OCI-LY3 (cell line): ENCODE measurements around the gene BAHD1.

Source experiments
- EZH2phosphoT487 ChIP-seq: fragments of 200-600 bp; shearing (Covaris generic); IDR thresholded peaks from 2 replicates; pipeline ENCODE4 v1.6.1; 2018; ENCODE audit warnings: antibody characterized with exemption, mixed run types, low read depth
- TF ChIP-seq, protein P1 (sequence below): fragments of 200-600, 300-600 bp; sonication (generic); IDR thresholded peaks from 2 replicates; pipeline ENCODE4 v1.5.1; 2014; ENCODE audit warnings: antibody characterized with exemption, low read length, low read depth

DNA sequence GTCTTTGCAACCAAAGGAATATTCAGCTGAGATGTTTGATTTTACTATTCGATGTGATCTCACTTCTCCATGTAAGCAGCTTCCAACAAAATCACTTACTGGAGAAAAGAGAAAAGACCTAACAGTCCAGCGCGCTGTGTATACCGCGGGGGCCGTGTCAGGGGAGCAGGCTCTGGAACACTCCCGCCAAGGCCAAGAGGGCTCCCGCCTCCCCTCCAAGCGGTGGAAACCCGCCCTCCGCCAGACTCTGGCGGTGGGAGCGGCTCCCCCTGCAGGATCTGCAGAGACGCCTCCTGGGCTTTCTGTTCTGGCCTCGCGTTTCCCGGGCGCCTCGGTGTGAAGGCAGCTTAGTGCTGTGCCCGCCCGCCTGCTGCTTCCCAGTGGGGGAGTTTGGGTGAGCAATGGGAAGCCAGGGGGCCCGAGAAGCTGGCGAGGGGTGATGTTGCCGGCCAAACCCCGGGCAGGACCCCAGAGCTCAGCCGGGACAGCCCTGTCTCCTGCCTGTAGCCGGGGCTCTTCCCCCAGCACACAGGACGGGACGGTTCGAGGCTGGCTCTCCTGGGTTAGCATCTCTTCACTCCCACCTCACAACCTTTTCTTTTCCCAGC is 66.3 kb downstream of the BAHD1 start:
- TF ChIP-seq, protein P1, sequence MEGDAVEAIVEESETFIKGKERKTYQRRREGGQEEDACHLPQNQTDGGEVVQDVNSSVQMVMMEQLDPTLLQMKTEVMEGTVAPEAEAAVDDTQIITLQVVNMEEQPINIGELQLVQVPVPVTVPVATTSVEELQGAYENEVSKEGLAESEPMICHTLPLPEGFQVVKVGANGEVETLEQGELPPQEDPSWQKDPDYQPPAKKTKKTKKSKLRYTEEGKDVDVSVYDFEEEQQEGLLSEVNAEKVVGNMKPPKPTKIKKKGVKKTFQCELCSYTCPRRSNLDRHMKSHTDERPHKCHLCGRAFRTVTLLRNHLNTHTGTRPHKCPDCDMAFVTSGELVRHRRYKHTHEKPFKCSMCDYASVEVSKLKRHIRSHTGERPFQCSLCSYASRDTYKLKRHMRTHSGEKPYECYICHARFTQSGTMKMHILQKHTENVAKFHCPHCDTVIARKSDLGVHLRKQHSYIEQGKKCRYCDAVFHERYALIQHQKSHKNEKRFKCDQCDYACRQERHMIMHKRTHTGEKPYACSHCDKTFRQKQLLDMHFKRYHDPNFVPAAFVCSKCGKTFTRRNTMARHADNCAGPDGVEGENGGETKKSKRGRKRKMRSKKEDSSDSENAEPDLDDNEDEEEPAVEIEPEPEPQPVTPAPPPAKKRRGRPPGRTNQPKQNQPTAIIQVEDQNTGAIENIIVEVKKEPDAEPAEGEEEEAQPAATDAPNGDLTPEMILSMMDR, result peak; percentile 67
- TF ChIP-seq EZH2phosphoT487, result no peak
